KOPT-K1 (cell line): ENCODE measurements around the gene MAMDC4.

ENCODE experiments used
- H3K27ac ChIP-seq: fragments of 200-600 bp; sonication (generic); 2 replicates; pipeline ENCODE4 v1.5.1; 2016; ENCODE audit warnings: antibody characterized with exemption, mild to moderate bottlenecking, low read depth, low read length; ENCODE audit not compliant: poor library complexity, severe bottlenecking
- H3K36me3 ChIP-seq: fragments of 200-600 bp; sonication (generic); 2 replicates; pipeline ENCODE4 v1.5.1; 2017; ENCODE audit warnings: antibody characterized with exemption, mild to moderate bottlenecking, low read length, moderate library complexity; ENCODE audit not compliant: insufficient read depth
- H3K9me3 ChIP-seq: fragments of 200-600 bp; sonication (generic); 2 replicates; pipeline ENCODE4 v1.5.1; 2017; ENCODE audit warnings: antibody characterized with exemption, low read length, mild to moderate bottlenecking; ENCODE audit not compliant: insufficient read depth, poor library complexity, severe bottlenecking

Gene MAMDC4

DNA sequence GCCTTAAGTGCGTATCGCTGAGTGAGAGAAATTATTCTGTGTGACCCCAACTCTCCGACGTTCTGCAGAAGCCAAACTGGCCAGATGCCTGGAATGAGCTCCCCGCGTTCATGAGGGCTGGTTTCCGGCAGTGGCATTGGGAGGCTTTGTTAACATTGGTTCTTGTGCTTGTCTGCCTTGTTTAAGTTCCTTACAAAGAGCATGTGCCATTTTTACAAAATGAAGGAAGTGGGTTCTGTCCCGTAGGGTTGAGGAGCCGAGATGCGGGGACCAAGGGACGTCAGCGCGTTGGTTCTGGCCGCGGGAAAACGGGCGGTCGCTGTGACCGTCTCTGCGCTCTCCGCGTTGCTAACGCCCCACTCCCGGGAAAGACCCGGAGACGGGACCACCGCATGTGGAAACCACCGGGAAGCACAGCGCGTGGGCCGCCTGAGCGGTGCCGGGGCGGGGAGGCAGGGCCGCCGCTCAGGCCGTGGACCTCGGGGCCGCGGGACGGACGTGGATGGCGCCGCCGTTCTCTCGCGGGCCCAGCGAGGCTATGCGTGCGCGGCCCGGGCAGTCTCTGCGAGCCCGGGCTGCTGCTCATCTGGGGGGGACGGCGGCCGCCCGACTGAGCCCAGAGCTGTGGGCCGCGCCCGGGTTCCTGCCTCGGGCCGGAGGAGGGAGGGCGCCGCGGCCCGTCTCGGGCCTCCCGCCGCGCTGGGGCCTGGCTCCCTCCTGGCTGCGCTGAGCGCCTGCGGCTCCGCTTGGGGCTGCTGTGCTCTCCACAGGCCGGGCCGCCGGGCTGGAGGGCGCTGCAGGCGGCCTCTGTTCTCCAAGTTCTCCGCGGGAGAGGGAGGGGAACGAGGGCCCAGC lies 30.9 kb upstream of the MAMDC4 start:
- H3K27ac ChIP-seq: no peak overlapping the region
- H3K9me3 ChIP-seq: no peaks in the 10 kb centered on the region
- H3K36me3 ChIP-seq: peaks cover 42% of the 10 kb centered on the region

DNA sequence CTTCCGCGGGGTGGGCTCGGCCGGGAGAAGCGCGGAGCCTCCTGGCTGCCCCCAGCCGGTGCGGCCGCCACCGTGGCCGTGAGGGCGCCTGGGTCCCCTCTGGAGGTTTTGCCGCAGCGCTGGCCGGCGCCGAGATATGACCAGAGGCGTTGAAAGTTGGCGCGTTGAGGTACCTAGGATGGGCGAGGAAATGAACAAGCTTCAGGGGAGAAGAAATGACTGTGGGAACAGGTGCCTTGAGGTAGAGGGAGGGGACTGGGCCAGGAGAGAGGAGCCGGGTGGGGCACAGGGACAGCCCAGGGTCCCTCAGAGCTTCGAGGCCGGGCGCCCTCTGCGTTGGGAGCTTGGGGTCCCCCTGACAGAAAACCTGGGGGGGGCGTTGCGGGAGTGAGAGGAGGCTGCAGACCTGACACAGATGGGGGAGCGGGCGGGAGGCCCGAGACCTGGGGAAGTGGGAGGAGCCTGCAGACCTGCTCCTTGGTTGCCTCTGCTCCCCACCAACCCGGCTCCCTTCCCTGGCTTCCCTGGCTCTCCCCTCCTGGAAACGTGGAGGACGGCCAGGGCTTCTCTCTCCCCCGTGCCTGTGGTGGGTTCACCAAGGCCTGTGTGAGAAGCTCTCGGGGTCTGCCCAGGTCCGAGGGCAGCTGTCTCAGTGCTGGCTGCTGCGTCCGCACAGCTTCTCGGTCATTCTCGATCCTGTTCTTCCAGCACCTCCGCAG lies 30.2 kb upstream of the MAMDC4 start:
- H3K36me3 ChIP-seq: peaks cover 47% of the 10 kb centered on the region
- no peaks in the 10 kb centered on the region for H3K9me3 ChIP-seq
- no peak overlapping the region for H3K27ac ChIP-seq

- H3K9me3 ChIP-seq: no peaks in the 10 kb centered on the region
- H3K36me3 ChIP-seq: peaks cover 51% of the 10 kb centered on the region
- no peak overlapping the region for H3K27ac ChIP-seq
These were observed 28.8 kb upstream of the MAMDC4 start for GRCh38 chr9:136823136-136824046.

- no peaks in the 10 kb centered on the region for H3K9me3 ChIP-seq
- peaks cover 64% of the 10 kb centered on the region for H3K36me3 ChIP-seq
These were observed 27.5 kb upstream of the MAMDC4 start for GRCh38 chr9:136824496-136825225.

DNA sequence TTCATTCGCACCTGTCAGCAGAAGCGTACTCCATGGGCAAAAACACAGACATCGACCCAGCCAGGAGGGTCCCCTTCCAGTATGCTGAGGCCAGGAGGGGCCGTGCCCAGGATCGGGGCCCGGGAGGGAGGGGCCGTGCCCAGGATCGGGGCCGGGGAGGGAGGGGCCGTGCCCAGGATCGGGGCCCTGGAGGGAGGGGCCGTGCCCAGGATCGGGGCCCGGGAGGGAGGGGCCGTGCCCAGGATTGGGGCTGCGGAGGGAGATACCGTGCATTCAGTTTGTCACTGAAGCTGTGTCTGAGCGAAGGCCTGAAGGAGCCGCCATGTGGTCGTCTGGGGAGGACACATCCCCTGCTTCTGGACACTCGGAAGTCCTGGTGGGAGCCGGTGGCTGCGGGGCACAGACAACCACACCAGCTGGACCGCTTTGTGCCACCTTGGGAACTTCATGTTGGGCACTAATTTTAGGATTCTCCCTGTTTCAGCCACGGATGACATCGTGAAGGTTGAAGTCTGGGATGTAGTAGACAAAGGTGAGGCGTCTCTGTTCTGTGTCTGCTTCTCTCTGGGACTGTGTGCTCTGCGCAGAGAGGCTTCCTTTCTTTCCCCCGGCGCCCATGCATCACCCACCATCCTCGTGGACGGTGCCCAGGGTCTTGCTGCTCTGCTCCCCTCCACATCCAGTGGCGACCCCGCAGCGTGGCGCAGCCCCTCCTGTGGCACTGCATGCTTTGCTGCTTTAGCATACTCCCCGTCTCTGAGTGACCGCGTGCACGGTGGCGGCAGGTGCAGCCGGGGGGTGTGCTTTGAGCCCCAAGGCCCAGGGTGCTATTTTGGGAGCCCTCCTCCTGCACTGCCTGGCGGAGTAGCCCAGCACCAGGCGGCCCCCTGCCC lies 26.6 kb upstream of the MAMDC4 start:
- peaks cover 72% of the 10 kb centered on the region for H3K36me3 ChIP-seq
- no peak overlapping the region for H3K27ac ChIP-seq
- H3K9me3 ChIP-seq: no peaks in the 10 kb centered on the region

More at GRCh38 chr9:136824496-136825225, 27.5 kb upstream of the MAMDC4 start:
- no peak overlapping the region for H3K27ac ChIP-seq

DNA sequence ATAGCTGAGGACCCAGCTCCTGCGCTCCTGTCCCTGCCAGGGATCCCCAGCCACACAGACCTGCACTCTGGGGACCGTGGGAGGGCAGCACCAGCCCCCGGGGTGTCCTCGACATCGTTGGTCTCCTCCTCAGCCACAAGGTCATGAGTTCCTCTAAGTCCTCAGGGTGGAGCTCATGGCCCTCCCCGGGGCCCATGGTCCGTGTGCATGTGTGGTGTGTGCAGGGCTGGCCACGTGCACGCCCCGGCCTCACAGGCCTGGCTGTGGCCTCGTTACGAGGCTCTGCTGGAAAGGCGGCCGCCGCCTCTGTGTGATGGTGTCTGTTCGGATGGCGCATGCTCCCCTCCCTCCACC lies 26.0 kb upstream of the MAMDC4 start:
- no peak overlapping the region for H3K27ac ChIP-seq
- no peaks in the 10 kb centered on the region for H3K9me3 ChIP-seq
- peaks cover 75% of the 10 kb centered on the region for H3K36me3 ChIP-seq

DNA sequence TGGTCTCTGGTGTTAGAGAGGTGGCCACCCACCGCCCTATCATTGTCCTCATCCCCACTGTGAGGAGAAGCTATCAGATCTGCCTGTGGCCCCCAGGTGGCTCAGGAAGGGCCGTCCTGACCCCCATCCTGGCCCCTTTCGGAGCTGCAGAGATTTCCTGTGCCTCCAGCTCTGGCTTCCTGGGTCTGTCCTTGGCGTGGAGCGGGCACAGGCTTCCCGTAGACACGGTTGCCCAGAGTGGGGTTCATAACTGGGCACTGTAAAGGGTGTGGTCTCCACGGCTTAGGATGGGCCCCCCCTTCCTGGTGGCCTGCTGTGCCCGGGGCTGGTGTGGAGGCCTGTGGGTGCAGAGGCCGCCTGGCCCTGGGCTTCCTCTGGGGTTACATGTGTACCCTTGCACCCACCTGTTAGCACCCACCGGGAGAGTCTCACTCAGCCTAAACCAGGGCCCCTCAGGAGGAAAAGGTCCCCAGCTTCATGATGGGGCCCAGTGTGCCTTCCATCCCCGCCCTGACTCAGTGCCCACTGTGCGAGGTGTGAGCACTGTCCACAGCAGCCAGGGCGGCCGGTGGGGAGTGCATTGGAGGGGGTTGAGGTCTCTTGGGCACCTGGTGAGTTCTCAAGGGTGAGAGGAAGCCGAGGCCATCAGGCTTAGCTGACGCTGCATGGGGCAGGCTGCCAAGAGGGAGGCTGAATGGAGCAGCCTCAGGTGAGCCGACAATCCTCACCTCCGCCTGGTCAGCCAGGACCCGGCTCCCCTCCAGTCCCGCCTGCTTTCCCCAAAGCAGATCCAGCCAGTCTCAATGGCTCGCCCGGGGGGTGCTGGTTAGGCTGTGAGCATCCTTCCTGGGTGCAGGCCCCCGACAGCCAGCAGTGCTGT lies 25.2 kb upstream of the MAMDC4 start:
- no peak overlapping the region for H3K27ac ChIP-seq
- H3K9me3 ChIP-seq: no peaks in the 10 kb centered on the region
- peaks cover 83% of the 10 kb centered on the region for H3K36me3 ChIP-seq

DNA sequence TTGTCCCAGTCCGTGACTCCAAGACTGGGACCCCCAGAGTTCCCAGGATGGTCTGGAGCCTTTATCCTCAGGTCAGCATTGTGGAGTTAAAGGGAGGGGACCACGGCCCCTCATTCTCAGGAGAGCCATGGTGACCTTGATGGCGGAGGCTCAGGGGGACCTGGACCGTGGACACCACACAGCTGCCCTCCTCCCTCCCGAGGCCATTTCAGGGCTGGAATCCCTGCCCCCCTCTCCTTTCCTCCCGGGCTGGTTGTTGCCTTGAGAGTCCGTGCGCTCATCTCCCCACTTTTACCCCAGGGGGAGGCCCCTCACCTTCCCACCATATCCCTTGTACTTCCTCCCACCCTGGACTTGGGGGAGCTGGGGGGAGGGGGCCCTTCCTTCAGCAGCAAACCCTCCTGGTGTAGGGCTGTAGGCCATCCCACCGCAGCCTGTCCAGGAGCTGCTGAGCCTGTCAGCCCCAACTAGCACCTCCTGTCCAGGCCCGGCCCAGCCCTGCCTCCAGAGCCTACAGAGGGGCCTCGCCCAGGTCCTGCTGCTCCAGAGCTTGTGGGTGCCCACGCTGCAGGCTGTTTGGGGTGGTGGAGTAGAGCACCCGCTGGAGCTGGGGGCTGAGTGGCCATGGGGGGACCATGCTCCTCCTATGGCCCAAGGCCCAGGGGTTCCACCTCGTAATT lies 24.2 kb upstream of the MAMDC4 start:
- Histone ChIP-seq H3K9me3 (no peaks in the 10 kb centered on the region), H3K36me3 (peaks cover 89% of the 10 kb centered on the region), H3K27ac (no peak overlapping the region)

DNA sequence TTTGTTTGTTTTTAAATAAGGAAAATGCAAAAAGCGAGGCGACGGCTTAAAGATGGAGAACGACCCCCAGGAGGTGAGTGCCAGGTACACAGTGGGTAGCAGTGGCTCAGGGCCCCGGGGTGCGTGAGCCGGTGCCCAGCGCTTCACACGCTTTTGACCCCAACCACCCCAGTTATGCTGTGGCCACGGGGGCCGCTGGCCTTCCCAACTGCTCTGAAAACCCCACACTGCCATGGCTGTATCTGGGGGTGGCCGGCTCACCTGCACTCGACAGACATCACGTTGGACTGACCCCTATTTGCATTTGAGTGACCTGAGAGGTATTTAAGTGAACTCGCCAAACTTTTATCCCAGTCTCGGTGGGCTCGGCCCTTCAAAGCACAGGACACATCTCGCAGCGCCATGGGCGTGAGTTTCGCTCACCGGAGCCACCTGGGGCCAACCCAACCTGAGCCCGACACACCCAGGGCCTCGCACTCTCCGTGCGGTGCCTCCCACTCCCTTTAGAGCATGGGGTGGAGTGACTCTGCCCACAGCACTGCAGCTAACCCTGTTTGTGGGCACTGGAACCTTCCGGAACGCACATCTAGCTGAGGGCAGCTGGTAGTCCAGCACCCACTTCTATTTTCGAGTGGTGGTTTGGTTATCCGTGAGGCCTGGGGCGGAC lies 23.5 kb upstream of the MAMDC4 start:
- no peak overlapping the region for H3K27ac ChIP-seq
- H3K36me3 ChIP-seq: peaks cover 88% of the 10 kb centered on the region

DNA sequence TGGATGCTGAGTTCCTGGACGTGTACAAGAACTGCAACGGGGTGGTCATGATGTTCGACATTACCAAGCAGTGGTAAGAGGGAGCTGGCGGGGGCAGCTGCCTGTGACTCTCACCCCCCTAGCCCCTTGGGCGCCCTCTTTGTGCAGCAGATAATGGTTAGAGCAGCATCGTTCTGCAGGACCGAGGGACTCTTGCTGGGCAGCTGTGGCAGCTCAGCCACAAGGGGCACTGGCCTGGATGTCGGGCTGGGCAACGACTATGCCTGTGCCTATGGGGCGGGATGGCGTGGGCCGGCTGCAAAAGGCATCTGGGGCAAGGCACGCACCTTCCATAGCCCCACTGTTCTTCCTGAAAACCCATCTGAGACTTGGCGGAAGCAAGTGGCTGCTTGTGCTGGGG lies 22.7 kb upstream of the MAMDC4 start:
- H3K9me3 ChIP-seq: no peaks in the 10 kb centered on the region
- H3K27ac ChIP-seq: no peak overlapping the region
- peaks cover 80% of the 10 kb centered on the region for H3K36me3 ChIP-seq

More for the DNA sequence above, 23.5 kb upstream of the MAMDC4 start:
- H3K9me3 ChIP-seq: no peaks in the 10 kb centered on the region

GRCh38 chr9:136829981-136830885 lies 21.9 kb upstream of the MAMDC4 start:
- H3K27ac ChIP-seq: no peak overlapping the region
- H3K9me3 ChIP-seq: no peaks in the 10 kb centered on the region
- H3K36me3 ChIP-seq: peaks cover 72% of the 10 kb centered on the region
